Stimulated activated CD4-positive, alpha-beta T cell treated with anti-CD3 and anti-CD28 coated beads, Interleukin-15, amount 100 ng/mL, for 24 hours (primary cell): Measurements from ENCODE around the gene RNF144A.
"Not testable (repeated sequence)": the region's sequence is repeated elsewhere in the genome, so short reads cannot be mapped to it uniquely, and the experiment has no call there.

Experiments used
- DNase-seq: peaks from one replicate; pipeline ENCODE4 v3.0.0-alpha.2; 2020

Gene RNF144A

DNA sequence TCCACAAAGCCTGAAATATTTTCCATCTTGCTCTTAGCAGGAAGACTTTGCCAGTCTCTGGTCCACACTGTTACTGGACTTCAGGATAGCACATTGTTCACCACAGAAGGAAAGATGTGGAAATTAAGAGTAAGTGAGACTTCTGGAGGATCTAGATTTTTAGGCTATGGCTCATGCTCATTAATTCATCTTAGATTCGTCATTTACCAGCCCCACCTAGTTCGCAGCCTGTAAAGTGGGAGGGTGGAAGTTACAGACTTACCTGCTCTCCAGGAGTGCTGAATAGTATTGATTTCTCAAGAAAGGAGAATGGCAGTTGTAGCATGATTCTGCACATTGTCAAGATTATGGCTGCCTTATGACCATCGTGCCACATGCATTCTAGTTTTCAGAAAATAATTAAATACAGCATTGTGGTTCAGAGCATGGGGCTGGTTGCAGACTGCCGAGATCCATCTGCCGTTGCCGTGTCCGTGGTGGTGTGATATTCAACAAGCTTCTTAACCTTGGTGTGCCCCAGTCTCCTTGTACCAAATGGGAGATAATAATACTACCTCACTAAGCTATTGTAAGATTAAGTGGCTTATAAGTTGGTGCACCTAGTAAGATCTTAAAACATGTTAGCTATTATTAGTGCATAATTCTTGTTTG lies 56.8 kb downstream of the RNF144A start:
- no peak for DNase-seq

GRCh38 chr2:6975988-6976387 lies 58.8 kb downstream of the RNF144A start:
- DNase-seq = no peak

GRCh38 chr2:6977113-6977741 lies 60.0 kb downstream of the RNF144A start:
- no peak for DNase-seq

- DNase-seq = no peak
Measured at GRCh38 chr2:6977786-6978185, 60.6 kb downstream of the RNF144A start.

GRCh38 chr2:6978991-6979390 lies 61.8 kb downstream of the RNF144A start:
- no peak for DNase-seq

DNA sequence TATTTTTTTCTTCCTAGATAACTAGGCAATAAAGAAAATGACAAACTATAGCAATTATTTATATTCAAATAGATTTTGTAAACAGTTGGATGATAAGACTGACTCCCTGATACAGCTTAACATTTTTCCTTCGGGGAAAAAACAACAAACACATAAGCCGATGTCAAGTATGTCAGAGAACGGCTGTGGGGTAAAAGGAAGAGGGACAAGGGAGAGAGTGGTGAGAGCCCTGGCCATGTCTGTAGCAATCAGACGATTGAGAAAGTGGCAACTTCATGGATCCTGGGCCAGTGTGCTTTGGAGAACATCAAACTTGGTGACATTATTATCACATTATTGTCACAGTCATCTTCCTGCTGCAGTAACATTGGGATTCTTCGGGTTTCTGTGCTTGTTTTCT lies 65.2 kb downstream of the RNF144A start:
- no peak for DNase-seq

DNA sequence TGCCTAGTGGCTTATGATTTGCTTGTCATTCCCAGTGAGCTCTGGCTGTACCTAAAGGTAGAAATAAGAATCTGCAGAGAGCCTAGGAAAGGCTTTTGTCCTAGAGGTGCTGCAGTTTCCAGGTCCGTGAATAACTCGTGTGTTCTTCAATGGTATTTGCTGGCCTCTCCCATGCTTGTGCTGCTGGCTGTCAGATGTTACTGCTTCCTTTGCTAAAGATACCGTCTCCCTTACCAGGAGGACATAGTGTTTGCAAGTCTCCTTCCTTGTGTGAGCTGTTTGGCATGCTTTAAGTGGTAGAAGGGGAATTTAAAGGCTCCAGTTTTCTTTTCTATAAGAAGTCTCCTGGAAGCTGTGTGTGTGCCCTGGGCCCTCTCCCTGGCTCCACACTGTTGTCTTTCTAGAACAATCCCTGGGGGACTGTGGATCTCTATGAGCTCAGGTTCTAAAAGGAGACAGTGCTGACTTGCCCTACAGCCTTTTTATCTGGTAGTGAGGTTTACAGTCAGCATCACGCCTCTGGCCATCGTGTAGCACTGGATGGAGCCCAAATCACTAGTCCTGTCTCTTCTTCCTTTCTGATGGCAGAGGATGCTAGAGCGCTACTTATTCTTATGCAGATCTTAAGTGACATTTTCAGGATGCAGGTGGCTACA lies 65.8 kb downstream of the RNF144A start:
- DNase-seq = no peak

DNA sequence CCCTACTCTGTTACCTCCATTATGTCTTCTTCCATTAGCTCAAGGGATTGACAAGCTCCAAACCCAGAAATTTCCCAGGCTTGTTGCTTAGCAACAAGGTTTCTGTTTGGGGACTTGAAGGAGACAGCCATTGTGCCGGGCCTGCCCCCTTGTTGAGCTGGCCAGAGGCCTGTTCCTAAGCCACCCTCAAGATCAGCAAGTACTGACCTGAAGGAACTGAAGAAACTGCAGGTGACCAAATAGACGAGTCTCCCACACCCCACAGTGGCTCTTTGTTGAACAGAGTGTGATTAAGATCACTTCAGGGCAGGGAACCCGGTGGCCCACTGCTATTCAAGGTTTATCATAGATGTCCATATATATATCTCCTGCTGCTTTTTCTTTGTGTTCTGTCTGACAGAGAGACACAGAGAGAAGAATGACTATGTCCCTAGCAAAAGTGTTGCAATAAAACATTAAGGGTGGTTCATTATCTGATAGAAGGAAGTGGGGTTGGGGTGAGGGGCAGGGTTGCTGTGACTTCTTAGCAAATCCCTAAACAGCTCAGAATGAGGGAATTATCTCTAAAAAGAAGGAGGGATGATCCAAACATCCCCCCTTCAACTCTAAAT lies 69.2 kb downstream of the RNF144A start:
- DNase-seq = no peak

GRCh38 chr2:6986912-6987361 lies 69.7 kb downstream of the RNF144A start:
- no peak for DNase-seq

GRCh38 chr2:6990871-6991270 lies 73.7 kb downstream of the RNF144A start:
- DNase-seq = no peak

DNA sequence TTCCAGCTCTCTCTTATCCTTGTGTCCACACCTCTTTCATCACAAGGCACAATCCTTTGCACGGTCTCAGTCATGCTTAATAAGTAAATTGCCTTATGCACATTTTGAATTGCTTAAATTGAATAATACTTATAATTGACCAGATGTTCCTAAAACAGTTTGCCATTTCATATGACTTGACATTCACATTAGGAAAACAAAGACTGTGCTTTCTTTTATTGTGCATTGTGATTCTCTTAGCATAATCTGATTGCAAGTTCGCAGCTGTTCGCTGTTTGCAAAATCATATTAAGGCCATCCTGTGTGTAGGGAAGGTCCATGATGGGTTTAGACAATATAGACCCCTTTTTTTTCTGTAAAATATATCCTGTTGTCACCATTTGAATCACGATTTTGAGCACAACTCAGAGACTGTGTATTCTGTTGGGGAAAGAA lies 75.6 kb downstream of the RNF144A start:
- no peak for DNase-seq

DNA sequence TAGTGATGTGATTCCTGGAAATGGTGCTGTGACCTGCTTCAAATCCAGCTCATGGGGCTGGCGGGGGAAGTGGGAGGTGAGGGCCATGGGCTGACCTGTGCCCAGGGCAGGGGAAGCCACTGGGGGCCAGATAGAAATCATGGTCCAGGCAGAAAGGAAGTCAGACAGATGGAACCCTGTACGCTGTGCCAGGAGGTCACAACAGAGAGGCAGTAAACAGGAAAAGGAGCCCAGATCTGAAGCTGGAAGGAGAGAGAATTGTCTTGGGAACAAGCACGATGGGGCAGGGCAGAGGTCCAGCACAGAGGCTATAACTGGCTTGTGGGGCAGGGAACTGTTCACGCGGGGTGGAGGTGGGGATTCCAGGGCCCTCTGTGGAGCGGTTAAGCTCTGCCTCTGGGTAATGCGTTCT lies 76.0 kb downstream of the RNF144A start:
- no peak for DNase-seq

- no peak for DNase-seq
Measured at GRCh38 chr2:6993936-6994335, 76.7 kb downstream of the RNF144A start.

DNA sequence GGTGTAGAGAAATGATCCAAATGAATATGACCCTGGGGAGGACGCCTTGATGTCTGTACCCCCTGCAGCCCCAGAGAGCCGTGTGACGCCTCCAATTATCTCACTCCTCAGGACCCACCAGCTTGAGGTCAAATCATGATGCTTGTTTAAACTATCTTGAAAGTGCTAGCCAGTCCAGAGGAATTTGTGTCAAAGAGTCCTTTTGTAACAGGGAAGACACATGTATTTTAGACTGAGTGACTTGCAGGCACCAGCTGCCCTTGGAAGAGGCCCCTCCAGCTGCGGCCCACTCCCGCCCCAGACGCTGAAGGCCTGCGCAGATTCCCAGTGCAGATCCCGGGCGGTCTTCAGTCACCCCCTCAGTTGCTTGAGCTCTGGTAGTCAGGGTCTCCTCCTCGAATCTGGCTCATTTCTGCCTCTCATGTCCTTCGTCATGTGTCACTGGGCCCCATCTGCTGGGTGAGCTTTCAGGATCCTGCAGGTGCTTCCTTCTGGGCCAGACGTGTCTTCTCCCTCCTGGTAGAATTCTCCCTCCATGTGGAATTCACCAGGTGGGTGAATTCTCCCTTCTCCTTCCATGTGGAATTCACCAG lies 77.4 kb downstream of the RNF144A start:
- no peak for DNase-seq

- DNase-seq = no peak
Measured at GRCh38 chr2:6995391-6996097, 78.3 kb downstream of the RNF144A start.

DNA sequence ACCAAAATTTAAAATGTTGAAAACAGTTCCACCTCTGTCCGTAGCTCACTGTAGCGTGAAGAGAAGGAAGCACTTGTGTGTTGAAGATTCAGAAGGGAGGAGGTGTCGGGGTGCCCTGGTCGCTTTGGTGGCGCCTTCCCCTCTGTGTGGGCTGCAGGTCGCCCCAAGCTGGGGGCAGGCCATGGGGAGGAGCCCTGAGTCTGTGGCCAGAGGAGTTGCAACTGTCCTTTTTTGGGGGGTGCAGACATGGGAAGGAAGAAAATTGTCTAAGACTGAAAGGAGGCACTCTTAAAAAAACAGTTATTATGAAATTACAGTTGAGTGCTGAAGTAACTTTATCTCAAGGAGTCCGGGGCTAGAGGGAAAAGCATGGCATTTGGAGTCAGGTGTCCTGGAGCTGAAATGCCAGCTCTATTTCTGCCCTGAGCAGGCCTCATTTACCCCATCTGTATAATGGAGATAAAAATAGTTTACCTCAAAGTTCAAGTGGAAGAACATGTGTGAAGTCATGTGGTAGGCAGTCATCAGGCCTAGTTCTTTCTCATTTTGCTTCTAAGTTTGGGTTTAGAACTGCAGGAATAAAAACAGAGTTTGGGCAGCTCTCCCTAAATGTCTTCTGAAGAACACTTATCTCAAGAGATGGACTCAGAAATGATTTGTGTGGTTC lies 82.1 kb downstream of the RNF144A start:
- DNase-seq = no peak

DNA sequence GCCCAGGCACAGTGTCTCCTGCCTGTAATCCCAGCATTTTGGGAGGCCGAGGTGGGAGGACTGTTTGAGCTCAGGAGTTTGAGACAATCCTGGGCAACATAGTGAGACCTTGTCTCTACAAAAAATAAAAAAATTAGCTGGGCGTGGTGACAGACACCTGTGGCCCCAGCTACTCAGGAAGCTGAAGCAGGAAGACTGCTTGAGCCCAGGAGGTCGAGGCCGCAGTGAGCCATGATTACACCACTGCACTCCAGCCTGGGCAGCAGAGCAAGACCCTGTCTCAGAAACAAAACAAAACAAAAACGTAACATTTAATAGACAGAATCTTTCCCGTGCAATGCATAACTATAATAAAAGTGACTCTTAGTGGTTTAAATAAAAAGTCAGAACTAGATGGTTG lies 84.2 kb downstream of the RNF144A start:
- DNase-seq = not testable (repeated sequence)

DNA sequence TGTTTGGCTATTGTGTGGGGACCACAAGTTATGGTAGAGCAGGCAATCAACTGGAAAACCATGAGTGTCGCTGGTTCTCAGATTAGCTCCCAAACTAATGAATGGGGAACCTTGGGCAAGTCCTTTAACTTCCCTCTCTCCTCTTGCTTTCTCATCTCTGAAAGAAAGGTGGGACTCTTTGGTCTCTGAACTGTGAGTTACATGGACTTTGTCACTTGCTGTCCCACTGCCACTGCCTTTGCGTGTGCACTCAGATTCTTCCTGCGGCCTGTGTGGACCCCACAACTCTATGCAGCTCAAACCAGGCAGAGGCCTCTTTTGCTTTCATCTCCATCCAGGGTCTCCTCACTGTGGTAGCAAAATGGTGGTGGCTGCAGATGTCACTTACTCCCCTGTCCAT lies 86.7 kb downstream of the RNF144A start:
- DNase-seq = no peak

DNA sequence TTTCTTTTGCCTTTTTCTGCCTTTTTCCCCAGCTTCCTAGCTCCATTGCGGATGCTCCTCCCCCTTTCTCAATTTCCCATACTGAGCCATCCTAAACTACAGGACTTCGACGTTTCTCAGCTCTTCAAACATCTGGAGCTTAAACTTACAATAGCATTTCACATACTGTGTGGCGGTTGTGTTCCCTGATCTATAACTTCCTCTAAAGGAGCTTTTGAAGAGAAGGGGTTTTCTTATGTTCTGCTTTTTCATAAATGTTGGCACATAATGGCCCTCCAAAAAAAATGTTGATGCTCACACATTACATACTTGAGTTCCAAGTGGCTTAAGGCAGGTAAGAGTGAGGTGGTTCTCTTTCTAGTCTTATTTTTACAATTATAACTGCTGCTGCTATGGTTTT lies 87.4 kb downstream of the RNF144A start:
- DNase-seq = no peak

DNA sequence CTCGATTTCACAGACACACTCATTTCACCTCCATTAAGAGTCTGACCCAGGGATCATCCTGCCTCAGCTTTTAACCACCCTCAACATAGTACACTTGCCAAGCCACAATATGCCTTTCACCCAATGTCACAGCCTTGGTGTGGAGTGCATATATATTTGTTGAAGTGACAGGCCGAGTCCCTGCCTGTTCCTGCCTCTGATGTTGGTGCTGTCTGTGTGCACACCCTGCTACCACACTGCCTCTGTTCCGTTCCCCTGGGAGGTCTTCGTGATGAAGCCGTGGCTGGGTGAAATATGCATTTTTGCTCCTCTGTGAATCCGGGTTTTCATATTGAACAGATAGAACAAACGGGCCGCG lies 90.3 kb downstream of the RNF144A start:
- DNase-seq = no peak

GRCh38 chr2:7007846-7008741 lies 90.9 kb downstream of the RNF144A start:
- no peak for DNase-seq
